GM21381 (cell line): ENCODE measurements around the gene THAP12.
"Not testable (repeated sequence)": the region's sequence is repeated elsewhere in the genome, so short reads cannot be mapped to it uniquely, and the experiment has no call there.

Experiments used
- ATAC-seq: cut with Tn5 transposase; IDR thresholded peaks from one replicate; pipeline ENCODE4 v1.9.1; 2021; ENCODE audit warnings: mild to moderate bottlenecking, moderate library complexity; ENCODE audit not compliant: unreplicated experiment

Gene THAP12

GRCh38 chr11:76329084-76329648 lies 51.8 kb downstream of the THAP12 start:
- no peak for ATAC-seq

GRCh38 chr11:76327756-76328388 lies 53.1 kb downstream of the THAP12 start:
- no peak for ATAC-seq

- ATAC-seq = no peak
Observed at GRCh38 chr11:76327202-76327601, 53.7 kb downstream of the THAP12 start.

GRCh38 chr11:76325185-76325584 lies 55.7 kb downstream of the THAP12 start:
- ATAC-seq = no peak

- ATAC-seq = no peak
Observed at GRCh38 chr11:76323804-76324203, 57.1 kb downstream of the THAP12 start.

- not testable (repeated sequence) for ATAC-seq
Observed at GRCh38 chr11:76323375-76323774, 57.6 kb downstream of the THAP12 start.

- ATAC-seq = no peak
Observed at GRCh38 chr11:76322942-76323341, 58.0 kb downstream of the THAP12 start.

GRCh38 chr11:76322540-76322939 lies 58.4 kb downstream of the THAP12 start:
- ATAC-seq = no peak

GRCh38 chr11:76321820-76322524 lies 59.0 kb downstream of the THAP12 start:
- no peak for ATAC-seq

GRCh38 chr11:76321340-76321739 lies 59.6 kb downstream of the THAP12 start:
- no peak for ATAC-seq

GRCh38 chr11:76320929-76321328 lies 60.0 kb downstream of the THAP12 start:
- ATAC-seq = no peak

GRCh38 chr11:76319798-76320197 lies 61.1 kb downstream of the THAP12 start:
- not testable (repeated sequence) for ATAC-seq

GRCh38 chr11:76318744-76319384 lies 62.1 kb downstream of the THAP12 start:
- peak; percentile 66 for ATAC-seq

- no peak for ATAC-seq
Observed at GRCh38 chr11:76317296-76317695, 63.6 kb downstream of the THAP12 start.

GRCh38 chr11:76316726-76317125 lies 64.2 kb downstream of the THAP12 start:
- no peak for ATAC-seq

- ATAC-seq = no peak
Observed at GRCh38 chr11:76315182-76315853, 65.6 kb downstream of the THAP12 start.

- ATAC-seq = no peak
Observed at GRCh38 chr11:76314741-76315090, 66.2 kb downstream of the THAP12 start.

- ATAC-seq = no peak
Observed at GRCh38 chr11:76313913-76314740, 66.8 kb downstream of the THAP12 start.

GRCh38 chr11:76313271-76313670 lies 67.7 kb downstream of the THAP12 start:
- no peak for ATAC-seq

GRCh38 chr11:76310832-76311595 lies 69.9 kb downstream of the THAP12 start:
- ATAC-seq = no peak
